Measurements from ENCODE around the gene HM13.
"Not testable (repeated sequence)": the region's sequence is repeated elsewhere in the genome, so short reads cannot be mapped to it uniquely, and the experiment has no call there.

HM13 gene

GRCh38 chr20:31605031-31605901, 91.0 kb downstream of the HM13 start, which contains the start of gene ID1:
Gene ID1 (plus strand): TSS chr20:31605289. CDS start chr20:31605388, 99 bp downstream.
- peaks cover 26% of the 10 kb centered on the region for H3K4me1 ChIP-seq (ENCODE audit: insufficient read depth, low read length)
- no peaks in the 10 kb centered on the region for H3K9me3 ChIP-seq (ENCODE audit: control insufficient read depth, insufficient read depth, low read length)
- H3K9ac ChIP-seq (ENCODE audit: low read depth, low read length), result peak within 1 kb of the TSS; percentile 97
- no peaks in the 10 kb centered on the region for H3K36me3 ChIP-seq (ENCODE audit: insufficient read depth, low read length)

- Histone ChIP-seq H3K9me3 (ENCODE audit: control insufficient read depth, insufficient read depth, low read length) (no peaks in the 10 kb centered on the region), H3K4me1 (ENCODE audit: insufficient read depth, low read length) (peaks cover 32% of the 10 kb centered on the region), H3K9ac (ENCODE audit: low read depth, low read length) (peak overlapping the region; percentile 97), H3K36me3 (ENCODE audit: insufficient read depth, low read length) (no peaks in the 10 kb centered on the region)
Observed at GRCh38 chr20:31605902-31606803, 91.9 kb downstream of the HM13 start.

- Histone ChIP-seq H3K9ac (ENCODE audit: low read depth, low read length) (peak overlapping the region; percentile 97), H3K36me3 (ENCODE audit: insufficient read depth, low read length) (no peaks in the 10 kb centered on the region), H3K4me1 (ENCODE audit: insufficient read depth, low read length) (peaks cover 38% of the 10 kb centered on the region), H3K9me3 (ENCODE audit: control insufficient read depth, insufficient read depth, low read length) (no peaks in the 10 kb centered on the region)
Observed at GRCh38 chr20:31606804-31607639, 92.8 kb downstream of the HM13 start.

GRCh38 chr20:31607640-31608250, 93.5 kb downstream of the HM13 start:
- H3K9me3 ChIP-seq (ENCODE audit: control insufficient read depth, insufficient read depth, low read length), result no peaks in the 10 kb centered on the region
- peak overlapping the region; percentile 97; the same call in 1 of the 2 replicates for H3K9ac ChIP-seq (ENCODE audit: low read depth, low read length)
- no peaks in the 10 kb centered on the region for H3K36me3 ChIP-seq (ENCODE audit: insufficient read depth, low read length)
- peaks cover 34% of the 10 kb centered on the region for H3K4me1 ChIP-seq (ENCODE audit: insufficient read depth, low read length)

GRCh38 chr20:31608251-31608945, 94.2 kb downstream of the HM13 start:
- no peaks in the 10 kb centered on the region for H3K9me3 ChIP-seq (ENCODE audit: control insufficient read depth, insufficient read depth, low read length)
- H3K4me1 ChIP-seq (ENCODE audit: insufficient read depth, low read length), result peaks cover 32% of the 10 kb centered on the region
- peak overlapping the region; percentile 97; the same call in 1 of the 2 replicates for H3K9ac ChIP-seq (ENCODE audit: low read depth, low read length)
- H3K36me3 ChIP-seq (ENCODE audit: insufficient read depth, low read length), result no peaks in the 10 kb centered on the region

GRCh38 chr20:31612271-31612640, 98.0 kb downstream of the HM13 start:
- H3K9ac ChIP-seq (ENCODE audit: low read depth, low read length); H3K36me3 ChIP-seq (ENCODE audit: insufficient read depth, low read length); H3K9me3 ChIP-seq (ENCODE audit: control insufficient read depth, insufficient read depth, low read length): not testable (repeated sequence)
- peaks cover 28% of the 10 kb centered on the region for H3K4me1 ChIP-seq (ENCODE audit: insufficient read depth, low read length)

- Histone ChIP-seq H3K36me3 (ENCODE audit: insufficient read depth, low read length) (no peaks in the 10 kb centered on the region), H3K4me1 (ENCODE audit: insufficient read depth, low read length) (peaks cover 12% of the 10 kb centered on the region), H3K9me3 (ENCODE audit: control insufficient read depth, insufficient read depth, low read length) (no peaks in the 10 kb centered on the region), H3K9ac (ENCODE audit: low read depth, low read length) (no peak overlapping the region)
Observed at GRCh38 chr20:31615416-31615815, 101.2 kb downstream of the HM13 start.

- H3K9me3 ChIP-seq (ENCODE audit: control insufficient read depth, insufficient read depth, low read length), result no peaks in the 10 kb centered on the region
- no peaks in the 10 kb centered on the region for H3K36me3 ChIP-seq (ENCODE audit: insufficient read depth, low read length)
- no peak overlapping the region for H3K9ac ChIP-seq (ENCODE audit: low read depth, low read length)
- H3K4me1 ChIP-seq (ENCODE audit: insufficient read depth, low read length), result no peaks in the 10 kb centered on the region
Observed at GRCh38 chr20:31617432-31618104, 103.3 kb downstream of the HM13 start.

All from ES-I3 (cell line).